Activated CD4-positive, alpha-beta T cell treated with anti-CD3 and anti-CD28 coated beads for 36 hours (primary cell): ENCODE results near the gene RHO. TPM values are rescaled to one million over a fixed set of nuclear protein-coding genes. Genes with fewer than 3 reads are reported as not detected.
"Not testable (repeated sequence)": the region's sequence is repeated elsewhere in the genome, so short reads cannot be mapped to it uniquely, and the experiment has no call there.

Experiments
- ATAC-seq: fragments of 200-7000 bp; cut with Tn5 transposase; one replicate; pipeline ENCODE4 v1.10.0; 2021; ENCODE audit warnings: mild to moderate bottlenecking, moderate library complexity
- CTCF ChIA-PET: fragments of 350-600 bp; sonication (Branson Sonifier 250); formaldehyde crosslinking; loops from one replicate; lab custom pipeline; 2021; ENCODE audit warnings: antibody characterized with exemption; lab: Charles Lee
- POLR2A ChIA-PET: fragments of 350-600 bp; sonication (Branson Sonifier 250); formaldehyde crosslinking; loops from one replicate; lab custom pipeline; 2021; ENCODE audit warnings: antibody characterized with exemption, inconsistent platforms; lab: Charles Lee
- DNase-seq: peaks from one replicate; pipeline ENCODE4 v3.0.0-alpha.2; 2020
- H3K27ac Mint-ChIP-seq: one replicate; pipeline ENCODE4 v1.8.0; 2021; ENCODE audit warnings: mixed read lengths
- H3K27me3 Mint-ChIP-seq: one replicate; pipeline ENCODE4 v1.8.0; 2021; ENCODE audit warnings: mixed read lengths
- H3K36me3 Mint-ChIP-seq: one replicate; pipeline ENCODE4 v1.8.0; 2021; ENCODE audit warnings: low read depth, mixed read lengths
- H3K4me1 Mint-ChIP-seq: one replicate; pipeline ENCODE4 v1.8.0; 2021; ENCODE audit warnings: mixed read lengths
- H3K4me3 Mint-ChIP-seq: one replicate; pipeline ENCODE4 v1.8.0; 2021; ENCODE audit warnings: mild to moderate bottlenecking, moderate library complexity, mixed read lengths
- H3K9me3 Mint-ChIP-seq: one replicate; pipeline ENCODE4 v1.8.0; 2021; ENCODE audit warnings: low read depth, mixed read lengths
- intact Hi-C, 2 experiments: fragments of 100-400 bp; cut with DNase I in 1 of 2; cut with micrococcal nuclease in 1 of 2; formaldehyde crosslinking; loops; one replicate each; pipeline versions ENCODE4 v1.14.2 to v1.15.1; 2022 to 2024; cut with DNase I, micrococcal nuclease
- total RNA-seq, 2 experiments: library from RNA; stranded (reverse); gene quantifications; one replicate each; pipeline ENCODE4 v1.2.3, GENCODE V29; 2021

RHO gene
- total RNA-seq, 2 experiments from 2014 or later: not detected

DNA sequence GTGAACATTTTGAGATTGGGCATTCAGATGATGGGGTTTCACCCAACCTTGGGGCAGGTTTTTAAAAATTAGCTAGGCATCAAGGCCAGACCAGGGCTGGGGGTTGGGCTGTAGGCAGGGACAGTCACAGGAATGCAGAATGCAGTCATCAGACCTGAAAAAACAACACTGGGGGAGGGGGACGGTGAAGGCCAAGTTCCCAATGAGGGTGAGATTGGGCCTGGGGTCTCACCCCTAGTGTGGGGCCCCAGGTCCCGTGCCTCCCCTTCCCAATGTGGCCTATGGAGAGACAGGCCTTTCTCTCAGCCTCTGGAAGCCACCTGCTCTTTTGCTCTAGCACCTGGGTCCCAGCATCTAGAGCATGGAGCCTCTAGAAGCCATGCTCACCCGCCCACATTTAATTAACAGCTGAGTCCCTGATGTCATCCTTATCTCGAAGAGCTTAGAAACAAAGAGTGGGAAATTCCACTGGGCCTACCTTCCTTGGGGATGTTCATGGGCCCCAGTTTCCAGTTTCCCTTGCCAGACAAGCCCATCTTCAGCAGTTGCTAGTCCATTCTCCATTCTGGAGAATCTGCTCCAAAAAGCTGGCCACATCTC is 6.1 kb downstream of the RHO start:
- no peaks in the 10 kb centered on the region for H3K36me3 Mint-ChIP-seq
- intact Hi-C loops: no loop called here
- no peak overlapping the region for H3K4me3 Mint-ChIP-seq
- ChIA-PET POLR2A (no interaction called here), CTCF (interaction anchor here (0.6 kb wide), 1 partner anchor 87 kb away, joined by 4 read pairs; no protein-coding TSS in a partner anchor)
- no peak overlapping the region for H3K27ac Mint-ChIP-seq
- no peaks in the 10 kb centered on the region for H3K27me3 Mint-ChIP-seq
- ATAC-seq: peak; percentile 16
- no peaks in the 10 kb centered on the region for H3K9me3 Mint-ChIP-seq
- H3K4me1 Mint-ChIP-seq: no peaks in the 10 kb centered on the region
- no peak for DNase-seq

DNA sequence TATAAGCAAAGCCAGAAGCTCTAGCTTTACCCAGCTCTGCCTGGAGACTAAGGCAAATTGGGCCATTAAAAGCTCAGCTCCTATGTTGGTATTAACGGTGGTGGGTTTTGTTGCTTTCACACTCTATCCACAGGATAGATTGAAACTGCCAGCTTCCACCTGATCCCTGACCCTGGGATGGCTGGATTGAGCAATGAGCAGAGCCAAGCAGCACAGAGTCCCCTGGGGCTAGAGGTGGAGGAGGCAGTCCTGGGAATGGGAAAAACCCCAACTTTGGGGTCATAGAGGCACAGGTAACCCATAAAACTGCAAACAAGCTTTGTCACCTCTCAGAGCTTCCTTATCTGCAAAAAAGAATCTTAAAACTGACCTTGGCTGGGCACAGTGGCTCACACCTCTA is 6.6 kb downstream of the RHO start:
- intact Hi-C loops: no loop called here
- POLR2A ChIA-PET: no interaction called here

DNA sequence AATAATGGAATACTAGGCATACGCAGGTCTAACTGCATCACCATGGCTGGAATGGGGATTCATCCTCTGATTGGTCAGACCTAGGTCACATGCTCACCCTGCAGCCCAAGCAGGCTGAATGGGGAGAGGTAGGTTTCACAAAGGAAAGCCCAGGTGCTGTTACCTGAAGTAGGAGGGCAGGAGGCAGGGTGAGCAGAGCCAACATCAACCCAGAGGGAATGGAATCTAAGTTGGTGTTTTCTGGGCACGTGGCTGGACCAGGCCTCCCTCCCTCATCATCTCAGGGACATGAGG is 7.9 kb downstream of the RHO start:
- Mint-ChIP-seq H3K27ac (no peak overlapping the region), H3K27me3 (no peaks in the 10 kb centered on the region), H3K36me3 (no peaks in the 10 kb centered on the region), H3K4me1 (no peaks in the 10 kb centered on the region), H3K4me3 (no peak overlapping the region), H3K9me3 (no peaks in the 10 kb centered on the region)
- POLR2A ChIA-PET: no interaction called here
- CTCF ChIA-PET: no interaction called here
- ATAC-seq (no peak), DNase-seq (no peak)
- intact Hi-C loops: no loop called here

More for the DNA sequence above, 6.6 kb downstream of the RHO start:
- Mint-ChIP-seq H3K36me3 (no peaks in the 10 kb centered on the region), H3K4me3 (no peak overlapping the region), H3K27me3 (no peaks in the 10 kb centered on the region), H3K27ac (no peak overlapping the region), H3K4me1 (no peaks in the 10 kb centered on the region), H3K9me3 (no peaks in the 10 kb centered on the region)
- DNase-seq (no peak), ATAC-seq (no peak)
- CTCF ChIA-PET: no interaction called here

DNA sequence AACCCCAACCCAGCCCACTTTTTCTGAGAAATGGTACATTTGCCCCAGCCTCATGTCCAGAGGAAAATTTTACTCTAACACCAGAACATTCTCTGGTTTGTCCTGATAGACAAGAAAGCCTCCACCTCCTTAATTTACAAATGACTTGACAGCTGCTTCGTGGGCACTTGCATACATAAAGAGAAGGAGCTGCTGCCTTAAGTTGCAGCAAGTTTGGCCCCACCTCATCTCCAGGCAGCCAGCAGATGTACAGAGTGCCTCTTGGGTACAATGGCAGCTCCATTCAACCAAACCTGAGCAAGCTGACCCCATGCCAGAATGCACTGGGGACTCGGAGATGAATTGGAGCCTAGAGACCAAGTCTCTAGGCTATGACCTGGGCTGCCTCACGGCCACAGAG is 8.4 kb downstream of the RHO start:
- intact Hi-C loops: no loop called here
- H3K4me3 Mint-ChIP-seq: no peak overlapping the region
- H3K27me3 Mint-ChIP-seq: no peaks in the 10 kb centered on the region
- H3K4me1 Mint-ChIP-seq: no peaks in the 10 kb centered on the region
- ChIA-PET CTCF (interaction anchor here (1.0 kb wide), 1 partner anchor 153 kb away, joined by 4 read pairs; no protein-coding TSS in a partner anchor), POLR2A (no interaction called here)
- no peak overlapping the region for H3K27ac Mint-ChIP-seq
- ATAC-seq (no peak), DNase-seq (no peak)
- H3K9me3 Mint-ChIP-seq: no peaks in the 10 kb centered on the region
- H3K36me3 Mint-ChIP-seq: no peaks in the 10 kb centered on the region

DNA sequence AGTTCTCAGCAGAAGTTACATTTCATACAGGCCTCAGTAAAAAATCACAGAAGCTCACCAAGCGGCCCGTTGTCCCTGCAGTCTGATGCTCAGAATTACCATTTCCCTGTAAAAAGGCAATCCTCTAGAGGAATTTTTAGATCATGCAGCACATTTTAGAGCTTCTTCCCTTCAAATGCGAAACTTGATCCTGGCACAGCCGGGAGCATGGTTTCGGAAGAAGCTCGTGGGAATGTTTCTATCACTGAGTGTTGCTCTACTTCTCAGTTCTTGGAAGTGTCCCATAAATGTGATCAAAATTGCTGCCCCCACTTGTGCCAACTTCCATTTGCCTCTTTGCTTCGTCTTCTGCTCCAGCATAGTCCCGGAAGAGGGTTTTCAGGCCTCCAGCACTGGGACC is 10.8 kb downstream of the RHO start:
- no peaks in the 10 kb centered on the region for H3K4me1 Mint-ChIP-seq
- intact Hi-C loops: no loop called here
- H3K36me3 Mint-ChIP-seq: no peaks in the 10 kb centered on the region
- H3K4me3 Mint-ChIP-seq: no peak overlapping the region
- DNase-seq (no peak), ATAC-seq (no peak)
- no peaks in the 10 kb centered on the region for H3K9me3 Mint-ChIP-seq
- no peaks in the 10 kb centered on the region for H3K27me3 Mint-ChIP-seq
- H3K27ac Mint-ChIP-seq: no peak overlapping the region
- CTCF ChIA-PET: interaction anchor here (1.1 kb wide), 1 partner anchor 53 kb away, joined by 3 read pairs; no protein-coding TSS in a partner anchor
- POLR2A ChIA-PET: no interaction called here

DNA sequence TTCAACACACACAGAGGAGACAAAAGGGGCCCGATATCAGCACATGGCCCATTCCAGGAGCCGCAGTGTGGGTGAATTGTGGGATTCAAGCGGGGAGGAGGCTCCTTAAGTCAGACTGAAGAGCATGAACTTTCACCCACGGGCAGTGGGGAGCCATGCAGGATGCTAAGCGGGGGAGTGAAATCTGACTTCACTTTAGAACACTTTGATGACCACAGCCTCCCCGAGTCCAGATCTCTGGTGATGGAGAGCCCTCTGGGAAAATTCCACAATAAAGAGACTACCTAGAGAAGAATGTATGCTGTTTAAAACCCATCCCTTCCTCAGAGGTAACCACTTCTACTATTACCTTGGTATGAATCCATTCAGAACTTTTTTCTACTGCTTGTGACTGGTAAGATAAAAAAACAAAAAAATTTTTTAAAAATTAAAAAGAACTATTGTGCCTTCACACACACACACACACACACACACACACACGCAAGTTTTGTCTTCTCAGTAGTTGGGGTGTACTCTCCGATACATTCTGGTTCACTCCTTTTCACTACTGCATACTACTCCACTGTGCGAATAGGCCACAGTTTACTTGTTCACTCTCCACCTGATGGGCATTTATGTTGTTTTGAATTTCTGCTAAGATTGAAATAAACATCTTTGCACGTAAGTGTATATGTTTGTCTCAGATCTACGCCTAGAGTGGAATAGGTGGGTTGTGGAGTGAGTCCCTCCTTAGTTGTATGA is 12.5 kb downstream of the RHO start:
- Mint-ChIP-seq H3K27ac (no peak overlapping the region), H3K36me3 (no peaks in the 10 kb centered on the region), H3K4me1 (no peaks in the 10 kb centered on the region), H3K4me3 (no peak overlapping the region), H3K9me3 (no peaks in the 10 kb centered on the region), H3K27me3 (no peaks in the 10 kb centered on the region)
- DNase-seq (no peak), ATAC-seq (no peak)
- ChIA-PET CTCF (no interaction called here), POLR2A (no interaction called here)
- intact Hi-C loops: no loop called here

DNA sequence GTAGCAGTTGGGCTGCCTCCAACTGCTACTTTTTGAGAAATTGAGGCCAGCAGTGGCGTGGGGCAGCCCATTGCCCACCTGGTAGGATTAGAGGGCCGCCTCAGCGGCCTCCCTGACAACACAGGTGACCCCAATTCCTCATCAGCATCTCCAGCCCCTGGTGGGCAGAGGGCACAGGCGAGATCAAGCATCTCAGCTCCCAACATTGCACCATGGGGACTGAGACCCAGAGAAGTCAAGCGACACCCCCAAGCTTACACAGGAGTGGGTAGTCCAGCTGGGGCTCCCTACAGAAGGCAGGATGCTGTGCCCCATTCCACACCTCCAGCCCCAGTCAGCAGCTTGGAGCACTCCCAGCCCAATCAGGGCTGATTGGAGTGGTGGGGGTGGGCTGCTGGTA is 14.3 kb downstream of the RHO start:
- DNase-seq (no peak), ATAC-seq (no peak)
- Mint-ChIP-seq H3K9me3 (no peaks in the 10 kb centered on the region), H3K27ac (no peak overlapping the region), H3K36me3 (no peaks in the 10 kb centered on the region), H3K4me3 (no peak overlapping the region), H3K4me1 (no peaks in the 10 kb centered on the region), H3K27me3 (no peaks in the 10 kb centered on the region)
- intact Hi-C loops: no loop called here
- ChIA-PET CTCF (no interaction called here), POLR2A (no interaction called here)

DNA sequence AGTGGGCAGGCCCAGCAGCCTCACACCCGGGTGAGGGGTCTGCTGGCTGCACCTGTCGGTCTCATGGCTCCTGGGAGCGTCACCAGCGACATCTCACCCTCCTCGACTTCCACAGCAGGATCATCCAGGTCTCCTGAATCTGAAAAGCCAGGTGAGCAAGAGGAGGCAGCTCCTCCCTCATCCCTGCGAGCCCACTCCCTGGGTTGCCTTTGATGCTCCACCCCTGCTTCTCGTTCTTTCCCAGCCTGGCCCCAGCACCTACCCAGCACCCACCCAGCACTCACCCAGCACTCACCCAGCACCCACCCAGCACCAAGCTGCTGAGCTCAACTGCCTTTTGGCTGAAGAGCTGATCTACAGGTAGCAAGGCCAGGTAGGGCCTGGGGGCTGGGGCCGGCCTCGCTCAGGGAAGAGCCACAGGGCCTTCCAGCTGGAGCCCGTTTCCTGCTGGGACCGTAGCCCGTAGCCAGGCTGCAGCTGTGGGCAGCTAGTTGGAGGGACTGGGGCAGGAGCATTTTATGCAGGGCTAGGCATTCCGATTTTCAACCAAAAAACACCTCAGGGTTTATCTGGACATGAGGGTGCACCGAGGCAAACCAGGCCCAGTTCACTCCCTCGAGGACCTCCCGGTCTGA is 14.8 kb downstream of the RHO start, which contains the start of gene H1-8:
TSS of gene H1-8 (plus strand) at position 20 of the 635 bp plus-strand sequence. CDS start at position 64, 44 bp downstream.
- ChIA-PET CTCF (no interaction called here), POLR2A (no interaction called here)
- no peaks in the 10 kb centered on the region for H3K9me3 Mint-ChIP-seq
- H3K4me1 Mint-ChIP-seq: no peaks in the 10 kb centered on the region
- H3K27ac Mint-ChIP-seq: no peak within 1 kb of the TSS
- no peak for ATAC-seq
- no peaks in the 10 kb centered on the region for H3K27me3 Mint-ChIP-seq
- intact Hi-C loops: no loop called here
- no peaks in the 10 kb centered on the region for H3K36me3 Mint-ChIP-seq
- H3K4me3 Mint-ChIP-seq: no peak within 1 kb of the TSS
- DNase-seq: no peak

DNA sequence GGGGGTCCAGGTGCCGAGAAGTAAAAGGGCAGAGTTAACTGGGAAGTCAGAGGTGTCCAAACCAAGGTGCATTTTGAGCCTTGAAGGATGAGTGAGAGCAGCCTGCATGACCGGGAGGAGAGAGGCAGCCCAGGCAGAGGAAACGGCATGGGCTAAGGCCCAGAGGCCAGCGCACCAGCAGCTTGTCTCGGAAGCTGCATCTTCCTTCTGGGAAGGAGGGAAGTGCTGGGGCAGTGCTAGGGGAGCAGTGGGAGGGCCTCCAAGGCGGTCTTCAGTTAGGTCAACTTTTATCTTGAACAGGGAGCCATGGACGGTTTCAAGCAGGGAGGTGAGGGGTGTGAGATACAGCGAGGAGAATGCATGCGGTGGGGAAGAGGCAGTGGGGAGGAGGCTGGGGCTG is 15.6 kb downstream of the RHO start:
- CTCF ChIA-PET: no interaction called here
- Mint-ChIP-seq H3K9me3 (no peaks in the 10 kb centered on the region), H3K4me3 (no peak overlapping the region), H3K27ac (no peak overlapping the region), H3K4me1 (no peaks in the 10 kb centered on the region), H3K36me3 (no peaks in the 10 kb centered on the region), H3K27me3 (no peaks in the 10 kb centered on the region)
- POLR2A ChIA-PET: no interaction called here
- DNase-seq (no peak), ATAC-seq (no peak)
- intact Hi-C loops: no loop called here

DNA sequence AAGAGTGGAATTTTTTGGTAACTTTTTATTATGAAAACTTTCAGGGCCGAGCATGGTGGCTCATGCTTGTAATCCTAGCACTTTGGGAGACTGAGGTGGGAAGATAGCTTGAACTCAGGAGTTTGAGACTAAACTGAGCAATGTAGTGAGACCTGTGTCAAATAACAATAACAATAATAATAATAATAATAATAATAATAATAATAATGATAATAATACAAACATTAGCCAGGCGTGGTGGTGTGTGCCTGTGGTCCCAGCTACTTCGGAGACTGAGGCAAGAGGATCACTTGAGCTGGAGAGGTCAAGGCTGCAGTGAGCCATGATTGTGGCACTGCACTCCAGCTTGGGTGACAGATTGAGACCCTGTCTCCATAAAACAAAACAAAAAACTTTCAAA is 17.5 kb downstream of the RHO start:
- CTCF ChIA-PET, intact Hi-C loops, ATAC-seq: not testable (repeated sequence)

DNA sequence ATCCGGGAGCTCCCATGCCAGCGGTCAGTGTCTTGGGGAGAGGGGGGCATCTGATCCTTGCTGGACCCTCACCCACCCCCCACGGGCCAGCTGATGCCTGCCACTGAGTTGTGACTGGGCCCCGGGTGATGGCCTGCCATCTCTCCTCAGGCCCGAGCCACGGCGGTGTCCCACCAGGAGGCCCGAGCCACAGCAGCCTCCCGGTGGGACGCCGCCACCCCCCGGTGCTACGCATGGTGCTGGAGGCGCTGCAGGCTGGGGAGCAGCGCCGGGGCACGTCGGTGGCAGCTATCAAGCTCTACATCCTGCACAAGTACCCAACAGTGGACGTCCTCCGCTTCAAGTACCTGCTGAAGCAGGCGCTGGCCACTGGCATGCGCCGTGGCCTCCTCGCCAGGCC is 18.8 kb downstream of the RHO start:
- no peaks in the 10 kb centered on the region for H3K36me3 Mint-ChIP-seq
- DNase-seq (no peak), ATAC-seq (no peak)
- no peaks in the 10 kb centered on the region for H3K4me1 Mint-ChIP-seq
- H3K4me3 Mint-ChIP-seq: no peak overlapping the region
- ChIA-PET CTCF (no interaction called here), POLR2A (no interaction called here)
- H3K9me3 Mint-ChIP-seq: no peaks in the 10 kb centered on the region
- no peak overlapping the region for H3K27ac Mint-ChIP-seq
- H3K27me3 Mint-ChIP-seq: peaks cover 3% of the 10 kb centered on the region
- intact Hi-C loops: no loop called here

More for the DNA sequence above, 17.5 kb downstream of the RHO start:
- POLR2A ChIA-PET, DNase-seq, H3K36me3 Mint-ChIP-seq, H3K9me3 Mint-ChIP-seq, H3K27me3 Mint-ChIP-seq, H3K4me1 Mint-ChIP-seq, H3K4me3 Mint-ChIP-seq, H3K27ac Mint-ChIP-seq: not testable (repeated sequence)
